GM12878 (cell line): Measurements from ENCODE around the gene CASK. TPM values are rescaled to one million over a fixed set of nuclear protein-coding genes. Genes with fewer than 3 reads are reported as not detected.

Experiments
- ATAC-seq: fragments of 200-7000 bp; cut with Tn5 transposase; 3 replicates; pipeline ENCODE4 v1.9.1; 2020; ENCODE audit warnings: mild to moderate bottlenecking, moderate library complexity
- BruUV-seq: library from RNA; stranded (reverse); fragments of 400-500 nt; replicated peaks from 2 replicates; lab custom pipeline; 2021; lab: Mats Ljungman, UMichigan
- CTCF ChIA-PET: fragments of 300-600 bp; sonication (Branson Sonifier 250); formaldehyde crosslinking; extraction: SDS; loops from one replicate; lab custom pipeline; 2021; ENCODE audit warnings: inconsistent platforms; lab: Yijun Ruan, JAX
- POLR2A ChIA-PET: fragments of 350-600 bp; formaldehyde crosslinking; extraction: SDS; loops from one replicate; lab custom pipeline; 2021; ENCODE audit warnings: inconsistent platforms; lab: Charles Lee
- RAD21 ChIA-PET: fragments of 300-600 bp; sonication (Branson Sonifier 250); formaldehyde crosslinking; loops from one replicate; lab custom pipeline; 2023; ENCODE audit warnings: antibody characterized with exemption; ENCODE audit not compliant: unreplicated experiment; lab: Charles Lee
- SMC1A ChIA-PET: fragments of 300-600 bp; sonication (Branson Sonifier 250); formaldehyde crosslinking; loops from one replicate; lab custom pipeline; 2023; ENCODE audit not compliant: unreplicated experiment, uncharacterized antibody; lab: Charles Lee
- DNase-seq: peaks from one replicate; pipeline ENCODE4 v3.0.0-alpha.2; 2011; ENCODE audit warnings: low read depth, low spot score
- FAIRE-seq: peaks from 3 replicates; lab custom pipeline; 2011; peaks lifted over from hg19 to GRCh38; lab: Jason Lieb, UNC
- H2AFZ ChIP-seq: 2 replicates; pipeline ENCODE4 v1.6.0; 2011; ENCODE audit warnings: low read depth, low read length, control low read depth; ENCODE audit not compliant: control insufficient read depth
- H3K27ac ChIP-seq: 2 replicates; pipeline ENCODE4 v1.5.1; 2011; ENCODE audit warnings: control low read depth; ENCODE audit not compliant: control insufficient read depth, insufficient read depth
- H3K27me3 ChIP-seq, 2 experiments: replicated peaks in 1 of 2; 2 replicates each; pipeline versions ENCODE4 v1.6.0 to v1.6.1; 2011; ENCODE audit warnings: low read length in 1 of 2; ENCODE audit not compliant: control insufficient read depth in 2 of 2, insufficient read depth in 2 of 2
- H3K36me3 ChIP-seq, 2 experiments: 2 replicates each; pipeline ENCODE4 v1.5.1; 2011; ENCODE audit warnings: low read length in 1 of 2; ENCODE audit not compliant: control insufficient read depth in 2 of 2, insufficient read depth in 2 of 2
- H3K4me1 ChIP-seq: 2 replicates; pipeline ENCODE4 v1.6.1; 2011; ENCODE audit warnings: mild to moderate bottlenecking, low read length, moderate library complexity, mixed read lengths; ENCODE audit not compliant: control insufficient read depth, insufficient read depth
- H3K4me2 ChIP-seq: 2 replicates; pipeline ENCODE4 v1.6.0; 2011; ENCODE audit warnings: control low read depth; ENCODE audit not compliant: control insufficient read depth, insufficient read depth
- H3K4me3 ChIP-seq: fragments of 200-600 bp; sonication (generic); 2 replicates; pipeline ENCODE4 v1.5.1; 2016
- H3K79me2 ChIP-seq: 2 replicates; pipeline ENCODE4 v1.6.0; 2011; ENCODE audit warnings: low read length; ENCODE audit not compliant: control insufficient read depth, insufficient read depth
- H3K9ac ChIP-seq: 2 replicates; pipeline ENCODE4 v1.8.0; 2011; ENCODE audit warnings: low read length, control low read depth, mixed read lengths; ENCODE audit not compliant: control insufficient read depth, insufficient read depth
- H3K9me3 ChIP-seq: replicated peaks from 3 replicates; pipeline ENCODE4 v1.5.1; 2011; ENCODE audit warnings: mild to moderate bottlenecking, low read length; ENCODE audit not compliant: control insufficient read depth, insufficient read depth
- H4K20me1 ChIP-seq: 2 replicates; pipeline ENCODE4 v1.6.0; 2011; ENCODE audit not compliant: control insufficient read depth, insufficient read depth
- BACH1 ChIP-seq: fragments of 450-650 bp; IDR thresholded peaks from 2 replicates; pipeline ENCODE4 v1.6.1; 2017; ENCODE audit warnings: mild to moderate bottlenecking, borderline replicate concordance
- BCL11A ChIP-seq: IDR thresholded peaks from 2 replicates; pipeline ENCODE4 v1.6.1; 2011; ENCODE audit warnings: low read depth, low read length
- CBX3 ChIP-seq: fragments of 200-600 bp; sonication (generic); IDR thresholded peaks from 2 replicates; pipeline ENCODE4 v1.6.1; 2016; ENCODE audit warnings: low read depth, borderline replicate concordance
- EP300 ChIP-seq, 2 experiments: fragments of 150-350 bp in 1 of 2; IDR thresholded peaks; 2 replicates each; pipeline ENCODE4 v1.6.1; 2011 to 2012; ENCODE audit warnings: low read depth in 2 of 2, low read length in 2 of 2, borderline replicate concordance in 1 of 2, improper control_type of control experiment in 1 of 2, inconsistent platforms in 1 of 2; ENCODE audit not compliant: control insufficient read depth in 1 of 2
- FOS ChIP-seq: IDR thresholded peaks from 3 replicates; pipeline ENCODE4 v1.6.1; 2011; ENCODE audit warnings: borderline replicate concordance; ENCODE audit not compliant: insufficient read length; ENCODE audit errors: extremely low read depth
- GABPA ChIP-seq: IDR thresholded peaks from 2 replicates; pipeline ENCODE4 v1.6.1; 2014; ENCODE audit warnings: antibody characterized with exemption, low read depth, mild to moderate bottlenecking, inconsistent platforms
- HDGF ChIP-seq: fragments of 450-650 bp; IDR thresholded peaks from 2 replicates; pipeline ENCODE4 v1.6.1; 2016; ENCODE audit warnings: antibody characterized with exemption
- KDM1A ChIP-seq: fragments of 200-600 bp; sonication (generic); IDR thresholded peaks from 2 replicates; pipeline ENCODE4 v1.6.1; 2016; ENCODE audit warnings: borderline replicate concordance
- KLF5 ChIP-seq: fragments of 450-650 bp; IDR thresholded peaks from 2 replicates; pipeline ENCODE4 v1.6.1; 2014; ENCODE audit warnings: mild to moderate bottlenecking; ENCODE audit not compliant: partially characterized antibody
- MYB ChIP-seq: fragments of 150-350 bp; IDR thresholded peaks from 2 replicates; pipeline ENCODE4 v1.6.1; 2014; ENCODE audit warnings: mild to moderate bottlenecking, low read depth, low read length, borderline replicate concordance
- NRF1 ChIP-seq: conservative IDR thresholded peaks from 2 replicates; pipeline ENCODE4 v1.6.1; 2011; ENCODE audit warnings: mild to moderate bottlenecking, low read depth, low read length, improper control_type of control experiment
- RB1 ChIP-seq: fragments of 450-650 bp; formaldehyde crosslinking; IDR thresholded peaks from 2 replicates; pipeline ENCODE4 v1.6.1; 2017; ENCODE audit warnings: mild to moderate bottlenecking, borderline replicate concordance
- STAT1 ChIP-seq: fragments of 450-650 bp; conservative IDR thresholded peaks from 2 replicates; pipeline ENCODE4 v1.6.1; 2014; ENCODE audit warnings: antibody characterized with exemption, mild to moderate bottlenecking
- WRNIP1 ChIP-seq: IDR thresholded peaks from 2 replicates; pipeline ENCODE4 v1.6.1; 2011; ENCODE audit warnings: low read depth, low read length, improper control_type of control experiment, borderline replicate concordance
- WGBS: methylation state at CpG from one replicate; pipeline ENCODE4 v1.1.6; 2016; ENCODE audit warnings: low lambda C conversion rate; ENCODE audit not compliant: insufficient replicate concordance, insufficient coverage; ENCODE audit errors: missing lambda C conversion rate; 5-methylcytosine and 5-hydroxymethylcytosine counted together
- in situ Hi-C: fragments of 300-500 bp; cut with MboI; formaldehyde crosslinking; loops from 9 replicates; pipeline ENCODE4 v1.14.3; 2018; ENCODE audit warnings: mixed read lengths
- intact Hi-C: fragments of 100-400 bp; cut with micrococcal nuclease; formaldehyde crosslinking; loops from one replicate; pipeline ENCODE4 v1.14.2; 2022; ENCODE audit not compliant: unreplicated experiment
- polyA plus RNA-seq, 11 experiments: library from polyadenylated mRNA; depleted of rRNA in 4 of 11; unstranded in 6 of 11; stranded (reverse) in 5 of 11; fragments of >200 nt; fragmentation: Nextera tagmentation in 4 of 11; fragmentation: Illumina TruSeq in 1 of 11; extraction: Ambion mirVana in 4 of 11; extraction: Trizol in 1 of 11; gene quantifications; 1 replicate in 1 of 11; 2 replicates in 10 of 11; pipeline versions ENCODE4 v1.2.1 to v1.2.3, GENCODE V29; 2011 to 2016; ENCODE audit warnings: inconsistent platforms in 2 of 11, missing spikeins in 2 of 11, low read depth in 1 of 11
- total RNA-seq, 4 experiments: library from RNA; depleted of rRNA in 3 of 4; stranded (reverse); fragments of >200 nt in 3 of 4; fragmentation: Illumina TruSeq in 1 of 4; extraction: Trizol in 1 of 4; gene quantifications; 2 replicates each; pipeline versions ENCODE4 v1.2.1 to v1.2.3, GENCODE V29; 2013 to 2021
- TF ChIP-seq, protein P1 (sequence below): fragments of 450-650 bp; IDR thresholded peaks from 2 replicates; pipeline ENCODE4 v1.6.1; 2016; ENCODE audit warnings: mild to moderate bottlenecking, moderate library complexity, borderline replicate concordance

Gene CASK
- total and polyA plus RNA-seq, 10 of the 15 experiments (the other 5 are each of a cell fraction or from before 2014, with no cell fraction given) = 0.60 to 45.9 (median 4.8) TPM

DNA sequence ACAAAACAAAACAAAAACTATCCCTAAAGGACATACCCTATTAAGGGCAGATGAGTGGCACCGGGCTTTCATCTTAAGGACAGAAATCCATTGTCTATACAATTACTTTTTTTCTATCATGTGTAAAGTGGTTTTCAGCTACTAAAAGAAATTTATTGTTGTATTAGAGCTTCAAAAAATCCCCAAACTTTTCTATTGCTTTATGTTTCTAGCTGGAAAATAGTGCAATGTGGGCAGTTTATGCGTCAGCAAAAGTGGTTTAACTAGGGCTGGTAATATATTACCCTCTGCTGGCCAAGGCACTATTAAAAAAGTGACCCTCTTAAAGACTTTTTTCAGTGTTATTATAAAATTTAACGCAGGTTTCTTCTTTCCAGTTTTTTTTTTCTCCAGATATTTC lies 214.9 kb downstream of the CASK start:
- Histone ChIP-seq H2AFZ (no peak overlapping the region), H3K27me3 (no peaks in the 10 kb centered on the region), H3K4me2 (no peak overlapping the region), H3K36me3 (no peaks in the 10 kb centered on the region), H4K20me1 (no peaks in the 10 kb centered on the region), H3K4me1 (peaks cover 26% of the 10 kb centered on the region), H3K9ac (no peak overlapping the region), H3K27ac (no peak overlapping the region), H3K9me3 (no peaks in the 10 kb centered on the region), H3K4me3 (no peak overlapping the region), H3K79me2 (no peaks in the 10 kb centered on the region)
- intact Hi-C loops (no loop called here), in situ Hi-C loops (no loop called here)
- RAD21 ChIA-PET = interaction anchor here (1.1 kb wide), 1 partner anchor 11 kb away, joined by 3 read pairs; no protein-coding TSS in a partner anchor
- SMC1A ChIA-PET = interaction anchor here (1.0 to 1.5 kb wide), 3 partner anchors 34 to 50 kb away, joined by 3 to 4 read pairs (median 4); no protein-coding TSS in a partner anchor
- no peak for TF ChIP-seq HDGF
- TF ChIP-seq, protein P1, sequence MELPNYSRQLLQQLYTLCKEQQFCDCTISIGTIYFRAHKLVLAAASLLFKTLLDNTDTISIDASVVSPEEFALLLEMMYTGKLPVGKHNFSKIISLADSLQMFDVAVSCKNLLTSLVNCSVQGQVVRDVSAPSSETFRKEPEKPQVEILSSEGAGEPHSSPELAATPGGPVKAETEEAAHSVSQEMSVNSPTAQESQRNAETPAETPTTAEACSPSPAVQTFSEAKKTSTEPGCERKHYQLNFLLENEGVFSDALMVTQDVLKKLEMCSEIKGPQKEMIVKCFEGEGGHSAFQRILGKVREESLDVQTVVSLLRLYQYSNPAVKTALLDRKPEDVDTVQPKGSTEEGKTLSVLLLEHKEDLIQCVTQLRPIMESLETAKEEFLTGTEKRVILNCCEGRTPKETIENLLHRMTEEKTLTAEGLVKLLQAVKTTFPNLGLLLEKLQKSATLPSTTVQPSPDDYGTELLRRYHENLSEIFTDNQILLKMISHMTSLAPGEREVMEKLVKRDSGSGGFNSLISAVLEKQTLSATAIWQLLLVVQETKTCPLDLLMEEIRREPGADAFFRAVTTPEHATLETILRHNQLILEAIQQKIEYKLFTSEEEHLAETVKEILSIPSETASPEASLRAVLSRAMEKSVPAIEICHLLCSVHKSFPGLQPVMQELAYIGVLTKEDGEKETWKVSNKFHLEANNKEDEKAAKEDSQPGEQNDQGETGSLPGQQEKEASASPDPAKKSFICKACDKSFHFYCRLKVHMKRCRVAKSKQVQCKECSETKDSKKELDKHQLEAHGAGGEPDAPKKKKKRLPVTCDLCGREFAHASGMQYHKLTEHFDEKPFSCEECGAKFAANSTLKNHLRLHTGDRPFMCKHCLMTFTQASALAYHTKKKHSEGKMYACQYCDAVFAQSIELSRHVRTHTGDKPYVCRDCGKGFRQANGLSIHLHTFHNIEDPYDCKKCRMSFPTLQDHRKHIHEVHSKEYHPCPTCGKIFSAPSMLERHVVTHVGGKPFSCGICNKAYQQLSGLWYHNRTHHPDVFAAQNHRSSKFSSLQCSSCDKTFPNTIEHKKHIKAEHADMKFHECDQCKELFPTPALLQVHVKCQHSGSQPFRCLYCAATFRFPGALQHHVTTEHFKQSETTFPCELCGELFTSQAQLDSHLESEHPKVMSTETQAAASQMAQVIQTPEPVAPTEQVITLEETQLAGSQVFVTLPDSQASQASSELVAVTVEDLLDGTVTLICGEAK = no peak
- no peak for TF ChIP-seq NRF1
- TF ChIP-seq WRNIP1 = no peak
- no peak for TF ChIP-seq RB1
- no peak for TF ChIP-seq CBX3
- no peak for TF ChIP-seq MYB
- no peak for TF ChIP-seq KLF5
- no peak for TF ChIP-seq BACH1
- TF ChIP-seq EP300 (IDR thresholded peaks at IDR 0.05; ENCODE audit: borderline replicate concordance in 1 of 2, control insufficient read depth in 1 of 2, low read depth in 2 of 2, low read length in 2 of 2) = no peak
- TF ChIP-seq GABPA = no peak
- TF ChIP-seq FOS = no peak
- TF ChIP-seq KDM1A = no peak
- no peak for TF ChIP-seq STAT1
- TF ChIP-seq BCL11A = no peak
- POLR2A ChIA-PET = no interaction called here
- WGBS = 42% methylated on average over 3 of the region's 3 CpGs
- FAIRE-seq = no peak
- no TSS peak for BruUV-seq
- CTCF ChIA-PET = interaction anchor here (0.6 to 1.4 kb wide), 4 partner anchors 15 to 1005 kb away, joined by 3 to 4 read pairs (median 3); no protein-coding TSS in a partner anchor
- DNase-seq = no peak
- ATAC-seq = no peak
